ENCODE data around the gene ARID4B.

GRCh38 chr1:235341334-235341733 is 13.4 kb upstream of the ARID4B start:
- TF ChIP-seq CTCF (conservative IDR thresholded peaks at IDR 0.05; ENCODE audit: low read length) (no peak), EZH2phosphoT487 (IDR thresholded peaks at IDR 0.05; ENCODE audit: borderline replicate concordance, low read depth, low read length) (no peak)
